ENCODE data around the gene HEATR5B.

HEATR5B gene

DNA sequence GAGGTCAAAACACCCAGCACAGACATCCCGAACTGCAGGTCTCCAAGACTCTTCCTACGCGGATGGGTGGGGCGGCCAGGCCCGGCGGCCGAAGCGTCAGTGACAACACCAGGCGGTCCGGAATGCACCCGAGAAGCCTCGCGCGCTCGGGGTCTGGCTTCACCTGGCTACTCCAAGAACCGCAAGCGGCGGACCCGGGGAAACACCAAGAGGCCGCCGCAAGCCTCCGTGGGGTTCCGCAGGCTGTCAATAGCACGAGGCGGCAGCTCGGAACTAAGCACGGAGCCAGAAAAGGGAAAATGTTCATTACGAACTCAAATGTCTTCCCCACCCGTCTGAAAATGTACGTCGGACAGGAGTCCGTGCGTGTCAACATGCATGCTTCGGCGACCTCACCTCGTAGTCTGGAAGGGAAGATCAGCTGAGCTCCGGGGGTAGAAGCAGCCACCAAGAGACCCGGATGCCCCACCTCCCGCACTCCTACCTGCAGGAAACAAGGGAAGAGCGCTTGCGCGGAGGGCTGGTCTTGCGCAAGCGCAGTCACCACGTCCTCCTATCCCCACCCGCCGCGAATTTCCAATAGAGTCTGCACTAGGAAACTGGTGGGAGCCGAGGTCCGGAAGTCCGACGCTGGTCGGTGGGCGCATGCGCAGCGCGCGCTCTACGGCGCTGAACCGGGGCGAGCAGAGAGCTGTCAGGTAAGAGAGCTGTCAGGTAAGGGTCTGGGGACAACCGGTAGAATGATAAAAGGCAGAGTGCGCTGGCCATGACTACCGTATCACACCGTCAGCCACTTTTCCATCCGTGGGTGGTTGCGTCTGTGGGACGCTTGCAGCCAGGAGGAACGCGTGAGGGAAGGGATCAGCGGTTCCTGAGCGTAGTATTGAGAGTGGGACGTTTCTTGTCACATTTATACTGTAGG is at the start of gene HEATR5B, which contains the start of gene GPATCH11:
Gene HEATR5B (minus strand): TSS at position 500 of the 922 bp plus-strand sequence. CDS start 958 bp downstream, outside the sequence.
Gene GPATCH11 (plus strand): TSS at position 646 of the 922 bp plus-strand sequence. CDS start 3,864 bp downstream, outside the sequence.
- Histone ChIP-seq H3K4me3 (peak within 1 kb of the TSS; percentile 98), H3K9ac (ENCODE audit: insufficient read length) (peak within 1 kb of the TSS; percentile 87), H3K36me3 (ENCODE audit: insufficient read depth, low read length) (peaks cover 16% of the 10 kb centered on the region), H3K27ac (no peak within 1 kb of the TSS), H3K9me3 (ENCODE audit: low read depth, low read length) (no peaks in the 10 kb centered on the region)
- DNase-seq (ENCODE audit: low read depth, low spot score), result peak; percentile 85
- TF ChIP-seq FOXP2 (optimal IDR thresholded peaks at IDR 0.05; ENCODE audit: control extremely low read depth, extremely low read length, insufficient read depth) (no peak), EZH2 (IDR thresholded peaks at IDR 0.05) (no peak), POLR2AphosphoS5 (IDR thresholded peaks at IDR 0.05; ENCODE audit: borderline replicate concordance, low read depth, low read length) (peak; percentile 96)

DNA sequence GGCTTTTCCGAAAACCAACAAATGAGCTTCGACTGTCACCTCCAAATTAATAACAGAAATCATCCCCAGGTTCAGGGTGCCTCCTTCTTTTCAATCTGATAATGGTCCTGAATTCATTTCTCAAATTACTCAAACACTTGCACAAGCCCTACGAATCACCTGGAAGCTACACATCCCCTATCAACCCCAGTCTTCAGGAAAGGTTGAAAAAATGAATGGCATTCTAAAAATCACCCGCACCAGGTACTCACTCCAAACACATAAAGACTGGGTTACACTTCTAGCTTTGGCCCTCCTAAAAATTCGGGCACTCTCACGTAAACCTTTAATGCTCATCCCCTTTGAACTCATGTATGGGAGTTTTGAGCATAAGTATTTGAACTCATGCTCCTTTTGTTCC is 48.7 kb upstream of the HEATR5B start:
- Histone ChIP-seq H3K4me3 (no peak overlapping the region), H3K9me3 (ENCODE audit: low read depth, low read length) (no peaks in the 10 kb centered on the region), H3K36me3 (ENCODE audit: insufficient read depth, low read length) (peaks cover 71% of the 10 kb centered on the region), H3K27ac (no peak overlapping the region), H3K9ac (ENCODE audit: insufficient read length) (no peak overlapping the region)
- TF ChIP-seq FOXP2 (optimal IDR thresholded peaks at IDR 0.05; ENCODE audit: control extremely low read depth, extremely low read length, insufficient read depth) (no peak), EZH2 (IDR thresholded peaks at IDR 0.05) (no peak), POLR2AphosphoS5 (IDR thresholded peaks at IDR 0.05; ENCODE audit: borderline replicate concordance, low read depth, low read length) (no peak)
- no peak for DNase-seq (ENCODE audit: low read depth, low spot score)

DNA sequence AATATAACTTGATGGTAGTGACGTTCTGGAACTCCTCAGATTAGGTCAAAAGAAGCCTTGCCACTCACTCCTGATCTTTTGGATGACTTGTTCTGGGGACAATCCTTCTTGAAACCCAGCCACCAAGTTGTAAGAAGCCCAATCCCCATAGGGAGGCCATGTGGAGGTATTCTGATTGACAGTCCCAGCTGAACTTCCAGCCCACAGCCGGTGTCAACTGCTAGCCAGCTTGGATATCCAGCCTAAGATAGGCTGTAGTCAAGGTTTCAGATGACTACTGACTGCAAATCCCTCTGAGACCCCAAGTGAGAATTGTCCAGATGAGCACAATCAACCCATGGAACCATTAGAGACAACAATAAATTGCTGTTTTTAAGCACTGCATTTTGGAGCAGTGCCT is 41.2 kb upstream of the HEATR5B start:
- no peak for DNase-seq (ENCODE audit: low read depth, low spot score)
- Histone ChIP-seq H3K36me3 (ENCODE audit: insufficient read depth, low read length) (peaks cover 34% of the 10 kb centered on the region), H3K4me3 (no peak overlapping the region), H3K9ac (ENCODE audit: insufficient read length) (no peak overlapping the region), H3K9me3 (ENCODE audit: low read depth, low read length) (no peaks in the 10 kb centered on the region), H3K27ac (no peak overlapping the region)
- no peak for TF ChIP-seq EZH2 (IDR thresholded peaks at IDR 0.05)

DNA sequence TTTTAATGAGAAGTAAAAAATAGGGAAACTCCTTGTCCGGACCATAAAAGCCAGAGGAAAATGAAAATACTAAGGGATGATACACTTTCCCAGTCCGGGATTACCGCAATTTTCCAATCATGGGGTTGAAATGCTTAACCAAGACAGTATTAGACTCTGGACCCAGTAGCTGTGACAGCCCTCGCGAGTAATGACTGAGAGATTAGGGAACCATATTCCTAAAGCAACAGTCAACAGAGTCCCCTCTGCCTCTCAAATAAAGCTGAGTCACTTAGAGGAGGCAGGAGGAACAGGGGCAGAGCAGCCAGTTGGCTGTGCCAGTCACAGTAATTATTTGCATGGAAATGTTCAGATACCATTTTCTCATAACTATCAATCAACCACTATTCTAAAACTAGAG is 35.0 kb upstream of the HEATR5B start:
- TF ChIP-seq EZH2 (IDR thresholded peaks at IDR 0.05) (no peak), POLR2AphosphoS5 (IDR thresholded peaks at IDR 0.05; ENCODE audit: borderline replicate concordance, low read depth, low read length) (no peak), FOXP2 (optimal IDR thresholded peaks at IDR 0.05; ENCODE audit: control extremely low read depth, extremely low read length, insufficient read depth) (no peak)
- H3K36me3 ChIP-seq (ENCODE audit: insufficient read depth, low read length), result peaks cover 27% of the 10 kb centered on the region
- no peak overlapping the region for H3K9ac ChIP-seq (ENCODE audit: insufficient read length)
- no peak overlapping the region for H3K4me3 ChIP-seq
- no peaks in the 10 kb centered on the region for H3K9me3 ChIP-seq (ENCODE audit: low read depth, low read length)
- DNase-seq (ENCODE audit: low read depth, low spot score), result no peak
- H3K27ac ChIP-seq, result no peak overlapping the region

DNA sequence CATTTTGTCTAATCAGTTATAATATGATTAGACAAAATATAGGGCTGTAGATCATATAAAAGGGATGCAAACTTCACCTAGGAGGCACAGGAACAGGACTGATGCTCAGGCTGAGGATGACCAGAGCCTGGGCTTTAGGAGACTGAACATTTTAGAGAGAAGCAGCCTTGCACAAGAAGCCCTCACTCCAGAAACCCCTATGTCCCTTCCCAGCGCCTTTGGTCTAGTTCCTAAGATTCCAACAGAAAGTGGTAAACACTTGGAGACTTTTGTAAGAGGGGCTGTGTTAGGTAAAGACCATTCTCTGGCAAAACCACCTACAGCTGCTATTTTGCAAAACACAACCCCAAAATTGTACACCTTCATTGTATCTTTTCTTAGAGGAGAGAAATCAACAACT is 33.4 kb upstream of the HEATR5B start:
- Histone ChIP-seq H3K27ac (no peak overlapping the region), H3K36me3 (ENCODE audit: insufficient read depth, low read length) (peaks cover 27% of the 10 kb centered on the region)

DNA sequence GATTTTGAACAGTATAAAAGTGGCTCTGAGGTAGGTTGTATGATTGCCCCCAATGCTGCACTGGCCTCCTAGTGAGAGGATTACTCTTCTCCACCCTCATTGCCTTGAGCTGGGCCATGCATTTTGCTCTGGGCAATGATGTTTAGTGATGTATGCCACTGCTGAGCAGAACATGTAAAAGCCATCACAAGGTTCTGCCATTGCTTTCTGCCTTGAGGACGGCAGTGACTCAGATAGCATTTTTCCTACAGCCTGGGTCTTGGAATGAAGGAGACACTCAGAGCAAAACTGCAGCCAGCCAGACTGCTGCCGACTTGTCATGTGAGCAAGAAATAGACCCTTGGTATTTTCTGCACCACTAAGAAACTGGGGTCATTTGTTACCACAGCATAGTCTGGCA is 27.8 kb upstream of the HEATR5B start:
- Histone ChIP-seq H3K9me3 (ENCODE audit: low read depth, low read length) (no peaks in the 10 kb centered on the region), H3K4me3 (no peak overlapping the region), H3K9ac (ENCODE audit: insufficient read length) (no peak overlapping the region), H3K36me3 (ENCODE audit: insufficient read depth, low read length) (peaks cover 36% of the 10 kb centered on the region), H3K27ac (no peak overlapping the region)
- TF ChIP-seq EZH2 (IDR thresholded peaks at IDR 0.05) (no peak), POLR2AphosphoS5 (IDR thresholded peaks at IDR 0.05; ENCODE audit: borderline replicate concordance, low read depth, low read length) (no peak), FOXP2 (optimal IDR thresholded peaks at IDR 0.05; ENCODE audit: control extremely low read depth, extremely low read length, insufficient read depth) (no peak)
- DNase-seq (ENCODE audit: low read depth, low spot score), result no peak

More for the DNA sequence above, 33.4 kb upstream of the HEATR5B start:
- no peaks in the 10 kb centered on the region for H3K9me3 ChIP-seq (ENCODE audit: low read depth, low read length)
- TF ChIP-seq EZH2 (IDR thresholded peaks at IDR 0.05) (no peak), FOXP2 (optimal IDR thresholded peaks at IDR 0.05; ENCODE audit: control extremely low read depth, extremely low read length, insufficient read depth) (no peak), POLR2AphosphoS5 (IDR thresholded peaks at IDR 0.05; ENCODE audit: borderline replicate concordance, low read depth, low read length) (no peak)
- no peak overlapping the region for H3K4me3 ChIP-seq
- no peak for DNase-seq (ENCODE audit: low read depth, low spot score)
- H3K9ac ChIP-seq (ENCODE audit: insufficient read length), result no peak overlapping the region

DNA sequence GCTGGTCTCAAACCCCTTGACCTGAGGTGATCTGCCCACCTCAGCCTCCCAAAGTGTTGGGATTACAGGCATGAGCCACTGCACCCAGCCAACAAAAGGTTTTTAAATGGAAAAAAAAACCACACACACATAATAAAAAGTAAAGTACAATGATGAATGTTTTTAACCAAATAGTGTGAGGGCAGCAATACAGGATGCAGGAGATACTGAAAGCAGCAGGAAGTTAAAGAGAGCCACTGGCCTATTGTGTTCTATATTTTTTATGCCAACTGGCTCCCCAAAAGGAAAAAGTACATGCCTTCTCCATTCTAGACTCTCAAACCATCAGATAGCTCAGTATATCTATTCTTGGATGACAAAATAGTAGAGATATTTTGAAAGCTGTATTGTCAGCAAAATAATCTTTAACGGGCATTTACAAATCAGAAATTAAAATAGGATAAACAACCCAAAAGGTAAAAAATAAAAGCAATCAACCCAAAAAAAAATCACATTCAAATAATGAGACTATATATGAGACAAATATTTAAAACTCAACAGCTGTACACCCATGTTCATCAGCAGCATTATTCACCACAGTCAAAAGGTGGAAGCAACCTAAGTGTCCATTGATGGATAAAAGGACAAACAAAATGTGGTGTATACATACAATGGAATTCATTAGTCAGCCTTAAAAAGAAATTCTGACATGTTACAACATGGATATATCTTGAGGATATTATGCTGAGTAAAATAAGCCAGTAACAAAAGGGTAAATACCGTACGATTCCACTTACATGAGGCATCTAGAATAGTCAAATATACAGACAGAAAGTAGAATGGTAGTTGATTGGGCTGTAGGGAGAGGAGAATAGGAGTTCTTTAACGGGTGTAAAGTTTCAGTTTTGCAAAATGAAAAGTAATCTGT is 26.4 kb upstream of the HEATR5B start:
- DNase-seq (ENCODE audit: low read depth, low spot score), result no peak
- Histone ChIP-seq H3K9ac (ENCODE audit: insufficient read length) (no peak overlapping the region), H3K4me3 (no peak overlapping the region), H3K36me3 (ENCODE audit: insufficient read depth, low read length) (peaks cover 36% of the 10 kb centered on the region), H3K9me3 (ENCODE audit: low read depth, low read length) (no peaks in the 10 kb centered on the region), H3K27ac (no peak overlapping the region)
- TF ChIP-seq EZH2 (IDR thresholded peaks at IDR 0.05) (no peak), POLR2AphosphoS5 (IDR thresholded peaks at IDR 0.05; ENCODE audit: borderline replicate concordance, low read depth, low read length) (no peak), FOXP2 (optimal IDR thresholded peaks at IDR 0.05; ENCODE audit: control extremely low read depth, extremely low read length, insufficient read depth) (no peak)

DNA sequence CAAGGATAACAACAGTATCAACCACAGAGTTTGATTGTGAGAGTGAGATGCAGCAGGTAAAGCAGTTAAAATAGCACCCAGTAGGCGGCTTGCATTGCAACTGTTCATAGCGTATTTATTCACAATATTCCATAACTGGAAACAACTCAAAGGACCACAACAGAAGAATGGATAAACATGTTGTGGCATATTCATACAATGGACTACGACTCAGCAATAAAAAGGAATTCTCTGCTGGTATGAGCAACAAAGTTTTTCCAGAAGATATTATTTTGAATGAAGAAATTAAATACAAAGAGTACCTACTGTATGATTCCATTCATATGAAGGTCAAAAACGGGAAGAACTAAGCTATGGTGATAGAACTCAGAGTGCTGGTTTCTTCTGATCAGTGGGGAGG is 25.4 kb upstream of the HEATR5B start:
- TF ChIP-seq FOXP2 (optimal IDR thresholded peaks at IDR 0.05; ENCODE audit: control extremely low read depth, extremely low read length, insufficient read depth), result no peak
- peaks cover 32% of the 10 kb centered on the region for H3K36me3 ChIP-seq (ENCODE audit: insufficient read depth, low read length)
- no peak overlapping the region for H3K9ac ChIP-seq (ENCODE audit: insufficient read length)
- H3K27ac ChIP-seq, result no peak overlapping the region; the same call in 1 of the 2 replicates
- H3K9me3 ChIP-seq (ENCODE audit: low read depth, low read length), result no peaks in the 10 kb centered on the region
- DNase-seq (ENCODE audit: low read depth, low spot score), result no peak
- H3K4me3 ChIP-seq, result no peak overlapping the region

Data from SK-N-MC (cell line).